ENCODE measurements around the gene RIPK4. TPM values are rescaled to one million over a fixed set of nuclear protein-coding genes. Genes with fewer than 3 reads are reported as not detected.
"Not testable (repeated sequence)": the region's sequence is repeated elsewhere in the genome, so short reads cannot be mapped to it uniquely, and the experiment has no call there.

The RIPK4 gene
- total RNA-seq, 1 experiment from 2014 or later = 39.5 TPM

- DNase-seq (ENCODE audit: low read depth) = not testable (repeated sequence)
These were observed 52.5 kb downstream of the RIPK4 start for GRCh38 chr21:41714299-41714865.

- no peak for DNase-seq (ENCODE audit: low read depth)
These were observed 53.2 kb downstream of the RIPK4 start for GRCh38 chr21:41713495-41714281.

- no peak for DNase-seq (ENCODE audit: low read depth)
These were observed 54.1 kb downstream of the RIPK4 start for GRCh38 chr21:41712730-41713129.

GRCh38 chr21:41712201-41712600 is 54.7 kb downstream of the RIPK4 start:
- no peak for DNase-seq (ENCODE audit: low read depth)

- DNase-seq (ENCODE audit: low read depth) = no peak
These were observed 55.3 kb downstream of the RIPK4 start for GRCh38 chr21:41711416-41712007.

- DNase-seq (ENCODE audit: low read depth) = no peak
These were observed 56.1 kb downstream of the RIPK4 start for GRCh38 chr21:41710823-41711160.

- no peak for DNase-seq (ENCODE audit: low read depth)
These were observed 56.7 kb downstream of the RIPK4 start for GRCh38 chr21:41709965-41710822.

- no peak for DNase-seq (ENCODE audit: low read depth)
These were observed 57.7 kb downstream of the RIPK4 start for GRCh38 chr21:41709166-41709565.

GRCh38 chr21:41707960-41708330 is 58.9 kb downstream of the RIPK4 start:
- DNase-seq (ENCODE audit: low read depth) = no peak

- peak; percentile 55 for DNase-seq (ENCODE audit: low read depth)
These were observed 59.5 kb downstream of the RIPK4 start for GRCh38 chr21:41707231-41707959.

GRCh38 chr21:41706678-41707077 is 60.2 kb downstream of the RIPK4 start:
- peak; percentile 81 for DNase-seq (ENCODE audit: low read depth)

- no peak for DNase-seq (ENCODE audit: low read depth)
These were observed 60.6 kb downstream of the RIPK4 start for GRCh38 chr21:41706263-41706639.

- DNase-seq (ENCODE audit: low read depth) = no peak
These were observed 61.1 kb downstream of the RIPK4 start for GRCh38 chr21:41705546-41706262.

GRCh38 chr21:41703857-41704501 is 62.9 kb downstream of the RIPK4 start:
- DNase-seq (ENCODE audit: low read depth) = no peak

GRCh38 chr21:41701749-41702148 is 65.1 kb downstream of the RIPK4 start:
- DNase-seq (ENCODE audit: low read depth) = no peak

GRCh38 chr21:41699311-41699710 is 67.5 kb downstream of the RIPK4 start:
- no peak for DNase-seq (ENCODE audit: low read depth)

GRCh38 chr21:41698071-41698470 is 68.8 kb downstream of the RIPK4 start:
- no peak for DNase-seq (ENCODE audit: low read depth)

- DNase-seq (ENCODE audit: low read depth) = no peak
These were observed 71.3 kb downstream of the RIPK4 start for GRCh38 chr21:41695513-41695912.

GRCh38 chr21:41694042-41694441 is 72.8 kb downstream of the RIPK4 start:
- not testable (repeated sequence) for DNase-seq (ENCODE audit: low read depth)

GRCh38 chr21:41692185-41692565 is 74.7 kb downstream of the RIPK4 start:
- no peak for DNase-seq (ENCODE audit: low read depth)

All from Daoy (cell line).